IMR-90 (cell line): ENCODE data around the gene CMIP.

Experiments
- CEBPB ChIP-seq: IDR thresholded peaks from 2 replicates; pipeline ENCODE4 v1.6.1; 2012; ENCODE audit warnings: low read depth, low read length, improper control_type of control experiment
- MAFK ChIP-seq: IDR thresholded peaks from 2 replicates; pipeline ENCODE4 v1.6.1; 2012; ENCODE audit warnings: low read depth, low read length, improper control_type of control experiment
- MXI1 ChIP-seq: IDR thresholded peaks from 2 replicates; pipeline ENCODE4 v1.6.1; 2012; ENCODE audit warnings: low read depth, mild to moderate bottlenecking, low read length, moderate library complexity, borderline replicate concordance
- POLR2A ChIP-seq: IDR thresholded peaks from 2 replicates; pipeline ENCODE4 v1.6.1; 2012; ENCODE audit warnings: mild to moderate bottlenecking, low read depth, low read length
- RFX5 ChIP-seq: IDR thresholded peaks from 2 replicates; pipeline ENCODE4 v1.8.0; 2012; ENCODE audit warnings: low read depth, mild to moderate bottlenecking, low read length, moderate library complexity
- TF ChIP-seq, protein P1 (sequence below): conservative IDR thresholded peaks from 2 replicates; pipeline ENCODE4 v1.5.1; 2012; ENCODE audit warnings: mild to moderate bottlenecking, low read depth, low read length, improper control_type of control experiment

- TF ChIP-seq, protein P1, sequence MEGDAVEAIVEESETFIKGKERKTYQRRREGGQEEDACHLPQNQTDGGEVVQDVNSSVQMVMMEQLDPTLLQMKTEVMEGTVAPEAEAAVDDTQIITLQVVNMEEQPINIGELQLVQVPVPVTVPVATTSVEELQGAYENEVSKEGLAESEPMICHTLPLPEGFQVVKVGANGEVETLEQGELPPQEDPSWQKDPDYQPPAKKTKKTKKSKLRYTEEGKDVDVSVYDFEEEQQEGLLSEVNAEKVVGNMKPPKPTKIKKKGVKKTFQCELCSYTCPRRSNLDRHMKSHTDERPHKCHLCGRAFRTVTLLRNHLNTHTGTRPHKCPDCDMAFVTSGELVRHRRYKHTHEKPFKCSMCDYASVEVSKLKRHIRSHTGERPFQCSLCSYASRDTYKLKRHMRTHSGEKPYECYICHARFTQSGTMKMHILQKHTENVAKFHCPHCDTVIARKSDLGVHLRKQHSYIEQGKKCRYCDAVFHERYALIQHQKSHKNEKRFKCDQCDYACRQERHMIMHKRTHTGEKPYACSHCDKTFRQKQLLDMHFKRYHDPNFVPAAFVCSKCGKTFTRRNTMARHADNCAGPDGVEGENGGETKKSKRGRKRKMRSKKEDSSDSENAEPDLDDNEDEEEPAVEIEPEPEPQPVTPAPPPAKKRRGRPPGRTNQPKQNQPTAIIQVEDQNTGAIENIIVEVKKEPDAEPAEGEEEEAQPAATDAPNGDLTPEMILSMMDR, result no peak
- TF ChIP-seq POLR2A (no peak), MAFK (no peak), MXI1 (no peak), CEBPB (no peak), RFX5 (no peak)
These were observed 190.7 kb downstream of the CMIP start for GRCh38 chr16:81635063-81635937.
